AG09309 (cell line): ENCODE data around the gene PEX11A.

ENCODE experiments used
- DNase-seq: peaks from one replicate; pipeline ENCODE4 v3.0.0-alpha.2; 2010; ENCODE audit warnings: low read depth
- H3K4me3 ChIP-seq: 2 replicates; pipeline ENCODE4 v1.5.1; 2011; ENCODE audit warnings: mild to moderate bottlenecking, low read depth, low read length, moderate library complexity; ENCODE audit not compliant: control insufficient read depth
- CTCF ChIP-seq: IDR thresholded peaks from 2 replicates; pipeline ENCODE4 v1.5.1; 2011; ENCODE audit warnings: mild to moderate bottlenecking, low read depth, low read length, inconsistent platforms; ENCODE audit not compliant: insufficient read depth, control insufficient read depth; ENCODE audit errors: missing control alignments

PEX11A gene

GRCh38 chr15:89657686-89658200 lies 32.8 kb downstream of the PEX11A start:
- no peak for DNase-seq
- no peak for TF ChIP-seq CTCF
- no peak overlapping the region for H3K4me3 ChIP-seq

DNA sequence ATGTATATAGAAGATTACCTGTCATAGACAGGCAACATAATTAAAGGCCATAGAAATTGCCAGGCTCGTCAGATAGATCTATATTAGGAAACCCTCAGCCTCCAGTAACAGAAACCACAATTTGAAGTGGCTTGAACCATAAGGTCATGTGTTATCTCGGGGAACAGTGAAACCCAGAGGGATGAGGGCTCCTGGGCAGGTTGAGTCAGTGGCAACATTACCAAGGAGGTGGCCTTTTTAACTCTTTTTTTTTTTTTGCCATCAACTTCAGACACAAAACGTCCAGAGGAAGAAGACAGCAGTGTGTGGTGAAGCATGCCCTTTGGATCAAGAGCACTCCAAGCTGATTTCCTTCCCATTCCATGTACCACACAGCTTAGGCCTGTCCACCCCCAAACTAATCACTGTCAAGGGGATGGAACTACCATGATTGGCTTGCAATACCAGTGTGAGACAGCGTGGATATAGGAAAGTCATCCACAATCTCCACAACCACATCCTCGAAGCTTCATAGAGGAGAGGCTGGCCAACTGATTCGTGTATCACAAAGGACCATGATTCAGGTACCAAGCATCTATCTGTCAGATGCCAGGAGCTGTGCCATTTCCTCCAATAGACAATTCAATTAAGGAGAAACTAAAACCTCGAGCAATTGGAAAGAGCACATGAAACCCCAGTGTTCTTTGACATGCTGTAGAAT lies 34.3 kb downstream of the PEX11A start:
- no peak overlapping the region for H3K4me3 ChIP-seq
- TF ChIP-seq CTCF = no peak
- no peak for DNase-seq

DNA sequence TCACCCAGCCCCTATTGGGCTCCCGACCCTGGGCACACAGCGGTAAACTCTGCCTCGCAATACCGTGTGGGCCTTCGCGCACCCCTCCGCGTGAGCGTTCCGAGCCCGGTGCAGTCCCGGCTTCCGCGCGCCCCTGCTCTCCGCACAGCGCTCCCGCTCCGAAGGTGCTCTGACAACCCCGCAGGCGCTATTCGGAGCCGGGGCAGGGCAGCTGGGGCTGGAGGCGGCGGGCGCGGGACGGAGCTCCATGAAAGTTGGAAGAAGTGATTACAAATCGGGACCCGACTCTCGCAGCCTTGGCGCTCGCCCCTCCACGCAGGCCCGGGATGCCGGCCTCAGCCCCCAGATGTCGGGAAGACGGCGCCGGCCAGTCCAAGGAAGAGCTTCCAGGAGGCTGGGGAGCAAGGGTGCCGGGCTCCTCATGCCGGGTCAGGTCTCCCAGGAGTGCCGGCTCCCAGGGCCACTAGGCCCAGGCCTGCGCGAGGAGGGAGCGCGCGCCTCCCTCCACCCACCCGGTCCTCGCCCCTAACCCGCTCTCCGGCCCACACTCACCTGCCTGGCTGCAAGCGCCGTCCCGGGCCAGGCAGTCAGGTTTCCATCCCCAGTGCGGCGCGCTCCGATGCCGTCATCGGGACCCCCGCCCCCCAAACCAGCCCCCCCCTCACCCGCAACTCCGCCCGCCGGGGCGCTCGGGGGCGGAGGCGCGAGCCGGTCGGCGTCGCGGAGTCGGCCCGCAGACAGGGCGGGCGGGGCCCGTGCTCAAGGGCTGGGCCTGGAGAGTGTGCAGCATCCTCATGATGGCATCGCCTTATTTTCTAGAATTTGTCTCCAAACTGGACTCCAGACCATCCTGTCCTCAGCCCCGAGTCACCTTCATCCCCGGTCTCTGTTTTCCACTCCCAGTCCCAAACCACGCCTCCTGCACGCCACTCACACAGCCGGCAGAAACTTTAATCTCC lies 35.4 kb downstream of the PEX11A start, which contains the start of gene KIF7:
Gene KIF7, minus strand, starts transcription at position 621 of the 959 bp plus-strand sequence. CDS start 2,537 bp downstream, outside the sequence.
- H3K4me3 ChIP-seq = peak within 1 kb of the TSS; percentile 73
- TF ChIP-seq CTCF = no peak
- DNase-seq = no peak

GRCh38 chr15:89654301-89654761 lies 36.2 kb downstream of the PEX11A start:
- peak; percentile 13 for DNase-seq
- no peak for TF ChIP-seq CTCF
- H3K4me3 ChIP-seq = peak overlapping the region; percentile 73

DNA sequence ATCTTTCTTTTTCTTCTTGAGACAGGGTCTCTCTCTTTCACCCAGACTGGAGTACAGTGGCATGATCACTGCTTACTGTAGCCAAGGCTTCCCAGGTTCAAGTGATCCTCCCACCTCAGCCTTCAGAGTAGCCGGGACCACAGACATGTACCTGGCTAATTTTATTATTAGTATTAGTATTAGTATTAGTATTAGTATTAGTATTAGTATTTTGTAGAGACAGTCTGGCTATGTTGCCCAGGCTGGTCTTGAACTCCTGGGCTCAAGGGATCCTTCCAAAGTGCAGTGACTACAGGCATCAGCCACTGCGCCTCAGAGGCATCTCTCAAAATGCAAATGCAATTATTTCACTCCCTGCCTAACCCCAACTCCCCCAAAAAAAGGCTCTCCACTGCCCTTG lies 37.0 kb downstream of the PEX11A start:
- no peak for DNase-seq
- TF ChIP-seq CTCF = no peak
- H3K4me3 ChIP-seq = no peak overlapping the region

- no peak for TF ChIP-seq CTCF
- no peak for DNase-seq
- H3K4me3 ChIP-seq = no peak overlapping the region
Observed at GRCh38 chr15:89652666-89653065, 37.9 kb downstream of the PEX11A start.
